Endodermal cell (in vitro differentiated cells): Measurements from ENCODE around the gene PCNT. TPM values are rescaled to one million over a fixed set of nuclear protein-coding genes. Genes with fewer than 3 reads are reported as not detected.

Source experiments
- DNase-seq: peaks from one replicate; pipeline ENCODE4 v3.0.0-alpha.2; 2017
- H3K27ac ChIP-seq: 2 replicates; pipeline ENCODE4 v1.5.1; 2013; ENCODE audit warnings: mild to moderate bottlenecking, low read depth, low read length, moderate library complexity
- H3K27me3 ChIP-seq: 2 replicates; pipeline ENCODE4 v1.6.1; 2013; ENCODE audit warnings: mild to moderate bottlenecking, low read length, moderate library complexity; ENCODE audit not compliant: insufficient read depth, control insufficient read depth, poor library complexity, severe bottlenecking
- H3K36me3 ChIP-seq: 2 replicates; pipeline ENCODE4 v1.7.0; 2013; ENCODE audit warnings: mild to moderate bottlenecking, low read length, moderate library complexity; ENCODE audit not compliant: control insufficient read depth, insufficient read depth
- H3K4me1 ChIP-seq: one replicate; pipeline ENCODE4 v1.7.0; 2013; ENCODE audit warnings: low read length; ENCODE audit not compliant: control insufficient read depth, insufficient read depth
- H3K4me3 ChIP-seq: 2 replicates; pipeline ENCODE4 v1.5.1; 2013; ENCODE audit warnings: mild to moderate bottlenecking, low read length, moderate library complexity
- H3K9ac ChIP-seq: 2 replicates; pipeline ENCODE4 v1.6.1; 2013; ENCODE audit warnings: mild to moderate bottlenecking, low read length, moderate library complexity; ENCODE audit not compliant: poor library complexity, severe bottlenecking; ENCODE audit errors: extremely low read depth
- H3K9me3 ChIP-seq: 2 replicates; pipeline ENCODE4 v1.6.1; 2013; ENCODE audit warnings: mild to moderate bottlenecking, low read length, moderate library complexity; ENCODE audit not compliant: control insufficient read depth
- H3K27ac Mint-ChIP-seq: 2 replicates; pipeline ENCODE4 v1.8.0; 2020; ENCODE audit warnings: mixed read lengths
- H3K27me3 Mint-ChIP-seq: 2 replicates; pipeline ENCODE4 v1.8.0; 2021; ENCODE audit warnings: mild to moderate bottlenecking, mixed read lengths; ENCODE audit not compliant: insufficient read depth
- H3K36me3 Mint-ChIP-seq: 2 replicates; pipeline ENCODE4 v1.8.0; 2020; ENCODE audit warnings: low read depth, mixed read lengths
- H3K4me1 Mint-ChIP-seq: 2 replicates; pipeline ENCODE4 v1.8.0; 2020; ENCODE audit warnings: mixed read lengths
- H3K4me3 Mint-ChIP-seq: 2 replicates; pipeline ENCODE4 v1.8.0; 2020; ENCODE audit warnings: mild to moderate bottlenecking, moderate library complexity, mixed read lengths
- H3K9me3 Mint-ChIP-seq: 2 replicates; pipeline ENCODE4 v1.8.0; 2020; ENCODE audit warnings: mild to moderate bottlenecking, mixed read lengths
- WGBS, 2 experiments: methylation state at CpG; one replicate each; pipeline versions ENCODE4 v1.1.5 to v1.1.7; 2013; ENCODE audit warnings: missing lambda C conversion rate in 2 of 2, mixed read lengths in 1 of 2; ENCODE audit not compliant: insufficient coverage in 1 of 2, insufficient read length in 1 of 2; 5-methylcytosine and 5-hydroxymethylcytosine counted together
- total RNA-seq, 2 donors: library from RNA; stranded (reverse); fragmentation: NEBNext Ultra II Directional in 1 of 2; extraction: Animal tissue kit (Norgen Biotek cat#: 25700) in 1 of 2; gene quantifications; 2 replicates in 1 of 2; 3 replicates in 1 of 2; pipeline ENCODE4 v1.2.1, GENCODE V29; 2021
- TF ChIP-seq, protein P1 (sequence below): fragments of 200-600 bp; sonication (generic); conservative IDR thresholded peaks from 2 replicates; pipeline ENCODE4 v1.5.0; 2021; ENCODE audit warnings: antibody characterized with exemption, mild to moderate bottlenecking

Gene PCNT
- total RNA-seq, 2 donors from 2014 or later: 40.1 to 40.7 TPM

DNA sequence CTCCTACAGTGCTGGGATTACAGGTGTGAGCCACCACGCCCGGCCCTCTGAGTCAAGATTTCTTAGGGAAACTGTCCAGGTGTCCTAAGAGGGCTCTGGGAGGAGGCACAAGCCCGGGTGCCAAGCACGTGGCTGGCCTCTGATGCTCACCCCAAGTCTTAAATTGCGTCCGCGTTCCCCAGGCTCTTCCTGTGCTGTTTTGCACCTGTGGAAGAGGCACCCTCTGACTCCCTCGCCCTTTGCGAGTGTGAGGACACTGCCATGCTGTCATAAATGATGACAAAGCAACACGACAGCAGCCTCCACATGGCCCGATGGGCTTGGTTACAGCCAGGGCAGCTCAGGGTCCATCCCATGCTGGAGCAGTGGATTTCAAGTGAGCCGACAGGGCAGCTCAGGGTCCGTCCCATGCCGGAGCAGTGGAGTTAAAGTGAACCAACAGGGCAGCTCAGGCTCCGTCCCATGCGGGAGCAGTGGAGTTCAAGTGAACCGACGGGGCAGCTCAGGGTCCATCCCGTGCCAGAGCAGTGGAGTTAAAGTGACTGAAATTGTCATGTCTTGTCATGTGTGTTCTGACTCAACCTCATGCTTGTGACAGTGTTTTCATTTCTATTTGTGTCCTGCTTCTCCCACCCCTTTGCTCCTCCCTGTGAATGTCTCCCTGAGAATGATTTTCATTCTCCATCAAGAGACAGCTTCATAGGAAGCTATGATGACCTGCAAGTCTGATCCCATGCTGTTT, 33.9 kb downstream of the PCNT start:
- no peak overlapping the region for H3K27ac ChIP-seq
- no peaks in the 10 kb centered on the region for H3K9me3 Mint-ChIP-seq
- no peak for DNase-seq
- no peak overlapping the region for H3K4me3 ChIP-seq
- H3K4me1 Mint-ChIP-seq: no peaks in the 10 kb centered on the region
- TF ChIP-seq, protein P1, sequence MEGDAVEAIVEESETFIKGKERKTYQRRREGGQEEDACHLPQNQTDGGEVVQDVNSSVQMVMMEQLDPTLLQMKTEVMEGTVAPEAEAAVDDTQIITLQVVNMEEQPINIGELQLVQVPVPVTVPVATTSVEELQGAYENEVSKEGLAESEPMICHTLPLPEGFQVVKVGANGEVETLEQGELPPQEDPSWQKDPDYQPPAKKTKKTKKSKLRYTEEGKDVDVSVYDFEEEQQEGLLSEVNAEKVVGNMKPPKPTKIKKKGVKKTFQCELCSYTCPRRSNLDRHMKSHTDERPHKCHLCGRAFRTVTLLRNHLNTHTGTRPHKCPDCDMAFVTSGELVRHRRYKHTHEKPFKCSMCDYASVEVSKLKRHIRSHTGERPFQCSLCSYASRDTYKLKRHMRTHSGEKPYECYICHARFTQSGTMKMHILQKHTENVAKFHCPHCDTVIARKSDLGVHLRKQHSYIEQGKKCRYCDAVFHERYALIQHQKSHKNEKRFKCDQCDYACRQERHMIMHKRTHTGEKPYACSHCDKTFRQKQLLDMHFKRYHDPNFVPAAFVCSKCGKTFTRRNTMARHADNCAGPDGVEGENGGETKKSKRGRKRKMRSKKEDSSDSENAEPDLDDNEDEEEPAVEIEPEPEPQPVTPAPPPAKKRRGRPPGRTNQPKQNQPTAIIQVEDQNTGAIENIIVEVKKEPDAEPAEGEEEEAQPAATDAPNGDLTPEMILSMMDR: no peak
- H3K36me3 Mint-ChIP-seq: peaks cover 65% of the 10 kb centered on the region
- no peaks in the 10 kb centered on the region for H3K27me3 ChIP-seq
- no peaks in the 10 kb centered on the region for H3K27me3 Mint-ChIP-seq
- H3K9me3 ChIP-seq: no peaks in the 10 kb centered on the region
- H3K27ac Mint-ChIP-seq: no peak overlapping the region
- H3K4me3 Mint-ChIP-seq: no peak overlapping the region
- H3K4me1 ChIP-seq: no peaks in the 10 kb centered on the region
- peaks cover 54% of the 10 kb centered on the region for H3K36me3 ChIP-seq
- 94 to 97% methylated on average over 18 to 19 of the region's 19 CpGs for WGBS, 2 experiments
- no peak overlapping the region for H3K9ac ChIP-seq

DNA sequence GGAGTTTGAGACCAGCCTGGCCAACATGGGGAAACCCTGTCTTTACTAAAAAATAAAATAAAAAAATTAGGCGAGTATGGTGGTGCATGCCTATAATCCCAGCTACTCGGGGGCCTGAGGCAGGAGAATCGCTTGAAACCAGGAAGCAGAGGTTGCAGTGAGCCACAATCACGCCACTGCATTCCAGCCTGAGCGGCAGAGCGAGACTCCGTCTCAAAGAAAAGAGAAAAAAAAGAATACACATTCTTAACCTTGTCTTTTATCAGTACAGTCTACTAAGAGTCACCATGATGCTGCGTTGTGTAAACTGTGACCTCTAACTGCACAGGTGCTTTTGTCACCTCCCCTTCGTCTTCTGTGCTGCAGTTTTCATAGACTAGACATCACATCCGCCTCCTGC, 37.2 kb downstream of the PCNT start:
- H3K27ac Mint-ChIP-seq: no peak overlapping the region
- no peaks in the 10 kb centered on the region for H3K4me1 Mint-ChIP-seq
- H3K9me3 Mint-ChIP-seq: no peaks in the 10 kb centered on the region
- Histone ChIP-seq H3K9ac (no peak overlapping the region), H3K4me1 (no peaks in the 10 kb centered on the region), H3K36me3 (peaks cover 76% of the 10 kb centered on the region), H3K27me3 (no peaks in the 10 kb centered on the region), H3K9me3 (no peaks in the 10 kb centered on the region), H3K27ac (no peak overlapping the region), H3K4me3 (no peak overlapping the region)
- TF ChIP-seq, protein P1: no peak
- no peaks in the 10 kb centered on the region for H3K27me3 Mint-ChIP-seq
- no peak for DNase-seq
- WGBS, 2 experiments: 85 to 87% methylated on average over 9 to 10 of the region's 10 CpGs
- peaks cover 64% of the 10 kb centered on the region for H3K36me3 Mint-ChIP-seq
- no peak overlapping the region for H3K4me3 Mint-ChIP-seq

DNA sequence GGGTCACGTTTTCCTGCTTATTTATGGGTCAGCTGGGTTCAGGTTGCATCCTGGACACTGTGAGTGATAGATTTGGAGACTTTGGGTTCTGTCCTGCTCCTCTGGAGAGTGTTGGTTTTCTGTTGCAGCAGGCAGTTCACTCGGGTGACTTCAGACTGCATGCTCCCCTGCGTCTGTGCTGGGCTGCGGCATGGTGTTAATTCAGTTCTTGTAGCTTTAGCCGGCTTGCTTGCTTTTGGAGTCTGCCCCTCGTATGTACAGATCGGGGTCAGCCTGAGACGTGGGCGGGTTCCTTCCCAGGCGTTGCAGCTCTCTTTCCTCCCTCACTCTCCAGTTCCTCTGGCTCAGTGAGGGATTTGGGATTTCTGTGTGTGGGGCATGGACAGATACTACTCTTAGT, 38.0 kb downstream of the PCNT start:
- no peaks in the 10 kb centered on the region for H3K4me1 ChIP-seq
- H3K9me3 Mint-ChIP-seq: no peaks in the 10 kb centered on the region
- H3K27me3 ChIP-seq: no peaks in the 10 kb centered on the region
- no peaks in the 10 kb centered on the region for H3K27me3 Mint-ChIP-seq
- TF ChIP-seq, protein P1: no peak
- H3K4me1 Mint-ChIP-seq: no peaks in the 10 kb centered on the region
- H3K36me3 ChIP-seq: peaks cover 83% of the 10 kb centered on the region
- no peak overlapping the region for H3K9ac ChIP-seq
- H3K4me3 ChIP-seq: no peak overlapping the region
- H3K9me3 ChIP-seq: no peaks in the 10 kb centered on the region
- DNase-seq: no peak
- no peak overlapping the region for H3K27ac ChIP-seq
- peaks cover 69% of the 10 kb centered on the region for H3K36me3 Mint-ChIP-seq
- no peak overlapping the region for H3K4me3 Mint-ChIP-seq
- WGBS, 2 experiments: 87 to 100% methylated on average over 1 to 10 of the region's 10 CpGs
- no peak overlapping the region for H3K27ac Mint-ChIP-seq
